CD4-positive, alpha-beta T cell (primary cell): Measurements from ENCODE around the gene HMOX1. TPM values are rescaled to one million over a fixed set of nuclear protein-coding genes. Genes with fewer than 3 reads are reported as not detected.

ENCODE experiments used
- ATAC-seq: fragments of 200-7000 bp; cut with Tn5 transposase; one replicate; pipeline ENCODE4 v1.10.0; 2022; ENCODE audit warnings: mild to moderate bottlenecking; ENCODE audit not compliant: poor library complexity
- CTCF ChIA-PET: fragments of 350-600 bp; sonication (Branson Sonifier 250); formaldehyde crosslinking; loops from one replicate; lab custom pipeline; 2021; ENCODE audit warnings: antibody characterized with exemption, inconsistent platforms; lab: Charles Lee
- POLR2A ChIA-PET: fragments of 350-600 bp; sonication (Branson Sonifier 250); formaldehyde crosslinking; loops from one replicate; lab custom pipeline; 2021; ENCODE audit warnings: antibody characterized with exemption, inconsistent platforms; lab: Charles Lee
- DNase-seq, 14 experiments: peaks; one replicate each; pipeline ENCODE4 v3.0.0-alpha.2; 2013 to 2020; ENCODE audit warnings: mixed read lengths in 2 of 14
- H3K27ac ChIP-seq, 2 donors: one replicate each; pipeline versions ENCODE4 v1.5.1 to v1.7.0; 2013; ENCODE audit warnings: low read length in 2 of 2, low read depth in 1 of 2, mild to moderate bottlenecking in 1 of 2
- H3K27me3 ChIP-seq, 2 experiments: 1 replicate in 1 of 2; 2 replicates in 1 of 2; pipeline versions ENCODE4 v1.6.1 to v1.7.0; 2013; ENCODE audit warnings: low read length in 2 of 2, control low read depth in 1 of 2, mild to moderate bottlenecking in 1 of 2, moderate library complexity in 1 of 2; ENCODE audit not compliant: insufficient read depth in 2 of 2, control insufficient read depth in 1 of 2
- H3K36me3 ChIP-seq: one replicate; pipeline ENCODE4 v1.6.1; 2013; ENCODE audit warnings: low read length, control low read depth; ENCODE audit not compliant: insufficient read depth
- H3K4me1 ChIP-seq: one replicate; pipeline ENCODE4 v1.6.1; 2013; ENCODE audit warnings: low read length, control low read depth; ENCODE audit not compliant: insufficient read depth
- H3K4me3 ChIP-seq: one replicate; pipeline ENCODE4 v1.5.1; 2013; ENCODE audit warnings: mild to moderate bottlenecking, low read length, moderate library complexity
- H3K9me3 ChIP-seq, 2 experiments: 1 replicate in 1 of 2; 2 replicates in 1 of 2; pipeline versions ENCODE4 v1.6.1 to v1.7.0; 2013; ENCODE audit warnings: low read length in 2 of 2, mild to moderate bottlenecking in 2 of 2, control low read depth in 1 of 2, moderate library complexity in 1 of 2; ENCODE audit not compliant: control insufficient read depth in 1 of 2, insufficient read depth in 1 of 2
- H3K27ac Mint-ChIP-seq: one replicate; pipeline ENCODE4 v1.8.0; 2020; ENCODE audit warnings: mixed read lengths
- H3K27me3 Mint-ChIP-seq: one replicate; pipeline ENCODE4 v1.8.0; 2021; ENCODE audit warnings: mixed read lengths
- H3K36me3 Mint-ChIP-seq: one replicate; pipeline ENCODE4 v1.8.0; 2021; ENCODE audit warnings: low read depth, mixed read lengths
- H3K4me1 Mint-ChIP-seq: one replicate; pipeline ENCODE4 v1.8.0; 2021; ENCODE audit warnings: low read depth, mixed read lengths
- H3K4me3 Mint-ChIP-seq: one replicate; pipeline ENCODE4 v1.8.0; 2020; ENCODE audit warnings: mild to moderate bottlenecking, mixed read lengths
- H3K9me3 Mint-ChIP-seq: one replicate; pipeline ENCODE4 v1.8.0; 2020; ENCODE audit warnings: mixed read lengths
- CTCF ChIP-seq: fragments of 200-600 bp; IDR thresholded peaks from one replicate; pipeline ENCODE4 v1.8.0; 2022; ENCODE audit warnings: antibody characterized with exemption, mild to moderate bottlenecking
- intact Hi-C, 2 experiments: fragments of 100-400 bp; cut with DNase I in 1 of 2; cut with micrococcal nuclease in 1 of 2; formaldehyde crosslinking; loops; one replicate each; pipeline versions ENCODE4 v1.15.1 to v1.9.0; 2023 to 2025; cut with DNase I, micrococcal nuclease
- microRNA-seq: library from miRNA; unstranded; fragments of <30 nt; microRNA quantifications from one replicate; pipeline ENCODE4 v1.2.0, GENCODE V29; 2021; ENCODE audit warnings: borderline microRNAs expressed, borderline replicate concordance
- total RNA-seq, 174 experiments: library from RNA in 2 of 174; stranded (reverse) in 2 of 174; gene quantifications; one replicate each; pipeline ENCODE4 v1.2.3 and lab custom pipeline; 2021 to 2026

Gene HMOX1
- total RNA-seq, 2 experiments from 2014 or later, result 1.1 to 1.5 TPM

- ATAC-seq (no peak), DNase-seq (no peak)
- no peaks in the 10 kb centered on the region for H3K36me3 Mint-ChIP-seq
- no peak for TF ChIP-seq CTCF
- Histone ChIP-seq H3K27me3 (no peaks in the 10 kb centered on the region), H3K36me3 (no peaks in the 10 kb centered on the region), H3K4me1 (peaks cover 1% of the 10 kb centered on the region), H3K9me3 (no peaks in the 10 kb centered on the region), H3K4me3 (no peak overlapping the region), H3K27ac (no peak overlapping the region)
- no peak overlapping the region for H3K27ac Mint-ChIP-seq
- H3K4me3 Mint-ChIP-seq, result no peak overlapping the region
- H3K27me3 Mint-ChIP-seq, result no peaks in the 10 kb centered on the region
- no peaks in the 10 kb centered on the region for H3K9me3 Mint-ChIP-seq
- no peaks in the 10 kb centered on the region for H3K4me1 Mint-ChIP-seq
- intact Hi-C loops, result no loop called here
- ChIA-PET POLR2A (no interaction called here), CTCF (no interaction called here)
Observed at GRCh38 chr22:35442471-35442870, 61.6 kb downstream of the HMOX1 start.

GRCh38 chr22:35443338-35443737 lies 62.4 kb downstream of the HMOX1 start:
- H3K27ac Mint-ChIP-seq, result no peak overlapping the region
- H3K27me3 ChIP-seq, result no peaks in the 10 kb centered on the region
- no peaks in the 10 kb centered on the region for H3K4me1 Mint-ChIP-seq
- no peaks in the 10 kb centered on the region for H3K27me3 Mint-ChIP-seq
- H3K4me3 ChIP-seq, result no peak overlapping the region
- H3K9me3 ChIP-seq, result no peaks in the 10 kb centered on the region
- ChIA-PET CTCF (no interaction called here), POLR2A (no interaction called here)
- TF ChIP-seq CTCF, result no peak
- no peaks in the 10 kb centered on the region for H3K36me3 Mint-ChIP-seq
- DNase-seq (no peak), ATAC-seq (no peak)
- no peak overlapping the region for H3K4me3 Mint-ChIP-seq
- intact Hi-C loops, result no loop called here
- no peak overlapping the region for H3K27ac ChIP-seq
- no peaks in the 10 kb centered on the region for H3K36me3 ChIP-seq
- no peaks in the 10 kb centered on the region for H3K9me3 Mint-ChIP-seq
- peaks cover 10% of the 10 kb centered on the region for H3K4me1 ChIP-seq

Small RNAs within 50 kb of the gene (microRNA-seq; reads per million reads assigned to microRNA genes)
- gene MIR3909, result 2.0 reads per million, percentile 5 among the genes with 10 or more reads in this experiment
- not detected for gene MIR6069

Other genes with a start within 250 kb of the HMOX1 start
- 10 to 100 TPM; 41.4 to 44.1 TPM for gene HMGXB4, start 123.6 kb upstream of the HMOX1 start, total RNA-seq
- gene TOM1, start 81.2 kb upstream of the HMOX1 start, total RNA-seq, result 100 to 1,000 TPM; 211 to 219 TPM
- 10 to 100 TPM; 21.6 to 22.6 TPM for gene MCM5, start 19.0 kb downstream of the HMOX1 start, total RNA-seq
- gene RASD2, start 159.7 kb downstream of the HMOX1 start, total RNA-seq, result 1 to 10 TPM; 1.4 to 1.6 TPM
- gene MB, start 236.2 kb downstream of the HMOX1 start, total RNA-seq, result not detected